Adipose tissue (tissue), 3 donors: ENCODE results near the gene CFAP298. TPM values are rescaled to one million over a fixed set of nuclear protein-coding genes. Genes with fewer than 3 reads are reported as not detected.

Source experiments
- H3K27ac ChIP-seq: one replicate; pipeline ENCODE4 v1.5.1; 2013; ENCODE audit warnings: low read depth, low read length
- WGBS, 3 donors: extraction: QIAGEN DNeasy Blood & Tissue Kit; methylation state at CpG; one replicate each; pipeline ENCODE4 v1.1.7; 2013; 5-methylcytosine and 5-hydroxymethylcytosine counted together
- polyA plus RNA-seq, 3 donors: library from polyadenylated mRNA; stranded (reverse); fragments of 200-250 nt; gene quantifications; one replicate each; pipeline ENCODE4 v1.2.3, GENCODE V29; 2013
- donor health status: healthy with polysubstance abuse.
- donor health status: Bipolar disorder and iron deficiency.
- donor health status: healthy.

Gene CFAP298
- polyA plus RNA-seq, 3 donors, result 20.1 to 31.2 (median 20.9) TPM

- WGBS, 3 donors, result 75 to 86% (median 82%) methylated on average over 8 of the region's 8 CpGs
- no peak overlapping the region for H3K27ac ChIP-seq
Measured at GRCh38 chr21:32603131-32603530, 9.0 kb downstream of the CFAP298 start.

DNA sequence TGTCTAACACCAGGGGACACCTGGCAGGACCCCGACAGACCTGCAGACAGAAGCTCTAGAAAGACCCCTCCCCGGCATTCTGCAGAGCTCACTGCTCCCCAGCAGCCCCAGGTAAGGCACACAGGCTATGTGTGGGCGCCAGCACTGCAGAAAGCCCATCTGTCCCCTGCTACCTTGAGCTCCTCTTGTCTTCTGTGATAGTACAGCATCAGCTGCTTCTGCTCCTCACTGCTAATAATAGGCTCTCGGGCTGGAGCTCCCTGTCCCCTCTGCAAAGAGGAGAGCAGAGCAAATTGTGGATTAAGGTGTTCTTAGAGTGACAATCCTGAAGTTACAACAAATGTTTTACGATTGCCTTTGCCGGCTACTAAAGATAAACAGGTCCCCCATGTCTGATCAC is 10.1 kb downstream of the CFAP298 start:
- WGBS, 3 donors, result 94 to 95% (median 94%) methylated on average over 6 of the region's 6 CpGs
- H3K27ac ChIP-seq, result no peak overlapping the region

DNA sequence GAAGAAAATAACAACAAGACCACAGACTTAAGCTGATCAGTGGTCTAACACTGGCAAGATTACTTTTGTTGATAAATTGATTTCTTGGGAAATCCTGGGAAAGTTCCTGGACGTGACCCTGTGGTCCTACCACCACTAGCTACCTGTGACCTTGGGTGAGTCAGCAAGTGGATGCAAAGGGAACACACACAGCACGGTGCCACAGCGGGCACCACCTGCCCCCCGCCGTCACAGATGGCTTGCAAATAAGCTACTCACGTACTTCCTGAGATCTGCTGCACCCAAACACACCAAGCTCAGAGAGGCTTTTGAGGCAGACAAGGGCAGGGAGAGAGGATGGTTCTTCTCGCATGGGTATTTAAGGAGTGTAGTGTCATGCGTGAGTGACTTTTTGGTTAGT is 12.7 kb downstream of the CFAP298 start:
- 55 to 91% (median 88%) methylated on average over 8 of the region's 8 CpGs for WGBS, 3 donors
- no peak overlapping the region for H3K27ac ChIP-seq

- WGBS, 3 donors, result 79 to 88% (median 85%) methylated on average over 5 of the region's 5 CpGs
Measured at GRCh38 chr21:32599091-32599490, 13.1 kb downstream of the CFAP298 start.

GRCh38 chr21:32597205-32597604 is 15.0 kb downstream of the CFAP298 start:
- 59 to 71% (median 71%) methylated on average over 6 of the region's 6 CpGs for WGBS, 3 donors

More at GRCh38 chr21:32599091-32599490, 13.1 kb downstream of the CFAP298 start:
- H3K27ac ChIP-seq, result no peak overlapping the region

GRCh38 chr21:32595431-32595830 is 16.7 kb downstream of the CFAP298 start:
- 84 to 94% (median 90%) methylated on average over 11 of the region's 11 CpGs for WGBS, 3 donors
- H3K27ac ChIP-seq, result no peak overlapping the region

More at GRCh38 chr21:32597205-32597604, 15.0 kb downstream of the CFAP298 start:
- H3K27ac ChIP-seq, result no peak overlapping the region

- no peak overlapping the region for H3K27ac ChIP-seq
Measured at GRCh38 chr21:32593690-32594089, 18.5 kb downstream of the CFAP298 start.

GRCh38 chr21:32592929-32593502 is 19.2 kb downstream of the CFAP298 start:
- H3K27ac ChIP-seq, result no peak overlapping the region
- WGBS, 3 donors, result 35 to 63% (median 62%) methylated on average over 10 of the region's 10 CpGs

More at GRCh38 chr21:32593690-32594089, 18.5 kb downstream of the CFAP298 start:
- 71 to 73% (median 73%) methylated on average over 8 of the region's 8 CpGs for WGBS, 3 donors

- no peak overlapping the region for H3K27ac ChIP-seq
- WGBS, 3 donors, result 75 to 83% (median 82%) methylated on average over 4 of the region's 4 CpGs
Measured at GRCh38 chr21:32590130-32590529, 22.0 kb downstream of the CFAP298 start.

DNA sequence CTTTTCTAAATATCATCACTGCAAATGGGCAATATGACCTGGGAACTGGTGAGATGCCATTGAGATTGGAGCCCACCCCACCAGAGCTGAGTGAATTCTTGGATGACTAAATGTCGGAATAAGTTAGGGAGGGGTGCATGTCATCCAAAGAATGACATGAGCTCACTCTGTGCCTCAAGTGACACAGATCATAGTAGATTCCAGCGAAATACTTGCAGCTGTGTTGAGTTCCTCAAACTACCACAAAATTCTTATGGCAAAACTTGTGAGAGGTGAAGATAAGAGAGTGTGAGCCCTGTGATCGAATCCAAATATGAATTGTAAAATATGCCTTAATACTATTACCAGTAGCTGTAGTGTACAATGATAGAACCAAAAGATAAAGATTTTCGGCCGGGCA is 24.5 kb downstream of the CFAP298 start:
- no peak overlapping the region for H3K27ac ChIP-seq
- WGBS, 3 donors, result 93 to 94% (median 94%) methylated on average over 5 of the region's 5 CpGs

DNA sequence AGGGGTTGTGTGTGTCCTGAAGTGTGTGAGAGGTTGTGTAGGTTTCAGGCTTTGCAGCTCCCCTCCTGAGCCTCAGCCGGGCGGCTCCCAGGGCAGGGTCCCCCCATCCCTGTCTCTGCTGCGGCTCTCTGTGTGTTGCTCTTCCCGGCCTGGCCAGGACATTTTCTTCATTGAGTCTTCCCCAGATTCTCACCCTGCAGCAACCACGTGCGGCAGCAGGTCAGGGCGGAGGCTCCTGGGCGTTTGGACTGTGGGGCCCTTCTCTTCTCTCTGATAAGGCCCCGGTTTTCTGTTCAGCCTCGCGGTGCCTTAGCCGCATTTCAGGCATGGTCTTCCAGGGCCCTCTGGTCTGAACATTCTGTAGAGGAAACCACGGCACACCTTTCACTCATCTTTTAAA is 25.1 kb downstream of the CFAP298 start:
- no peak overlapping the region for H3K27ac ChIP-seq
- WGBS, 3 donors, result 66 to 87% (median 79%) methylated on average over 13 of the region's 13 CpGs

GRCh38 chr21:32585970-32586369 is 26.2 kb downstream of the CFAP298 start:
- WGBS, 3 donors, result 85 to 87% (median 85%) methylated on average over 9 of the region's 9 CpGs
- no peak overlapping the region for H3K27ac ChIP-seq

- no peak within 1 kb of the TSS for H3K27ac ChIP-seq
- WGBS, 3 donors, result 79 to 90% (median 83%) methylated on average over 17 of the region's 17 CpGs
Measured at GRCh38 chr21:32585042-32585710, 27.0 kb downstream of the CFAP298 start, which contains the start of gene TCP10L. Gene TCP10L, minus strand, starts transcription at chr21:32585523. Its CDS starts 1,219 bp downstream, at chr21:32584304.

- no peak overlapping the region for H3K27ac ChIP-seq
- 85 to 87% (median 87%) methylated on average over 8 of the region's 8 CpGs for WGBS, 3 donors
Measured at GRCh38 chr21:32584472-32584871, 27.7 kb downstream of the CFAP298 start.

DNA sequence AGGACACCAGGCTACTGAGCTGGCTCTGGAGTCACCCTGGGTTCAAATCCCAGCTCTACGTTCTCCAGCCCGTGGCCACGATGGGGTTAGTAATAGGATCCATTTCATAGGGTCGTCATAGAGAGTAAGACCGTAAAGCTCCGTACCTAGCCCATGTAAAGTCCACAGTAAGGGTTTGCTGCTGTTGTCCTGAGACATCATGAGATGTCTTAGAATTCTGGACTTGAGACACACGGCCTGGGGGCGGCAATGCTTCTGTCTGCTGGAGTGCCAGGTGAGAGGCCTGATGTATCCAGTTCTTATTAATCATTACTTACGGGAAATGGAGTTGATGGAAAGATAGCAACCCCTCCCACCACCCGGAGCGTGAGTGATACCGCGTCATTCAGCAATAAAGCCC is 30.4 kb downstream of the CFAP298 start:
- no peak overlapping the region for H3K27ac ChIP-seq
- WGBS, 3 donors, result 91 to 93% (median 91%) methylated on average over 13 of the region's 13 CpGs

DNA sequence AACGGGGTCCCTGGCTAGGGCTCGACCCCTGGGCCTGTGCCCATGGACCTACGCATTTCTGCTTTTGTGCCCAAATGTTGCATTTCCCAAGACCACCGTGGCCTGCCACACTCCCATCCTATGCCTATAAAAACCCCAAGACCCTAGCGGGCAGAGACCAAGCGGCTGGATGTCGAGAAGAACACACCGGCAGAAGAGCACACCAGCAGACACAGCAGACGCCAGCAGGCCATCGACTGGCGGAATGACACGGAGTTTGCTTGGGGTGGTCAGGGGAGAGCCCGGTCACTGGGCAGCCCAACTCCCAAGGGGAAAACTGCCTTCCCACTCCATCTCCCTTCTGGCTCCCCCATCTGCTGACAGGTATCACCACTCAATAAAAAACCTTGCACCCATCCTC is 31.2 kb downstream of the CFAP298 start:
- 92 to 94% (median 93%) methylated on average over 13 of the region's 13 CpGs for WGBS, 3 donors

GRCh38 chr21:32578107-32578691 is 34.0 kb downstream of the CFAP298 start:
- H3K27ac ChIP-seq, result no peak overlapping the region
- WGBS, 3 donors, result 48 to 67% (median 61%) methylated on average over 15 of the region's 15 CpGs

More for the DNA sequence above, 31.2 kb downstream of the CFAP298 start:
- H3K27ac ChIP-seq, result no peak overlapping the region

GRCh38 chr21:32576011-32576410 is 36.2 kb downstream of the CFAP298 start:
- WGBS, 3 donors, result 88 to 95% (median 94%) methylated on average over 11 of the region's 11 CpGs
- no peak overlapping the region for H3K27ac ChIP-seq
